Esophagus muscularis mucosa (tissue), 4 donors: ENCODE results near the gene IQCK.

Experiments used
- EP300 ChIP-seq: sonication (generic); formaldehyde crosslinking; IDR thresholded peaks from one replicate; pipeline ENCODE4 v1.6.1; 2017; ENCODE audit warnings: antibody characterized with exemption
- POLR2A ChIP-seq: fragments of 450-650 bp; IDR thresholded peaks from one replicate; pipeline ENCODE4 v1.6.1; 2017; ENCODE audit warnings: antibody characterized with exemption, moderate library complexity, mild to moderate bottlenecking, low read depth
- POLR2AphosphoS5 ChIP-seq, 2 donors: sonication (generic); formaldehyde crosslinking; IDR thresholded peaks; one replicate each; pipeline ENCODE4 v1.6.1; 2017; ENCODE audit warnings: antibody characterized with exemption in 2 of 2
- TF ChIP-seq, protein P1 (sequence below), 3 experiments: fragments of 200-600 bp in 2 of 3; fragments of 450-650 bp in 1 of 3; sonication (generic) in 2 of 3; IDR thresholded peaks; one replicate each; pipeline ENCODE4 v1.5.1; 2017 to 2019; ENCODE audit warnings: antibody characterized with exemption in 3 of 3, mild to moderate bottlenecking in 2 of 3, moderate library complexity in 1 of 3

DNA sequence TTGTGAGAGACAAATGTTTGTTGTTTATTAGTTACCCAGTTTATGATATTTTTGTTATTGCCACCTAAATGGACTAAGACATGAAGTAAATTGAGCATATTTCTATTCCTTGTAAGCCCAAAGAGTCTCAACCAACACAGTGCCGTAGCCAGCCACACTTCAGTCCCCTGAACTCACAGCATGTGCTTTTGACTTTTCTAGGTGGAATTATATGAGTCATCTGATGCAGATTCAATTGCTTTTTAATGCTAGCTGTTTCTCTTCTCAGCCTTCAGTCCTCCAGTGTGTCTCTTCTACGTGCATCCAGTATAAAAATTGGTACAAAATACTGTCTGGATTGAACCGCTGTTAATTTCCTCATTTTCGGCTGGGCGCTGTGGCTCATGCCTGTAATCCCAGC is 39.0 kb downstream of the IQCK start:
- TF ChIP-seq POLR2A (no peak), EP300 (no peak), POLR2AphosphoS5 (IDR thresholded peaks at IDR 0.05) (no peak)
- TF ChIP-seq, protein P1, sequence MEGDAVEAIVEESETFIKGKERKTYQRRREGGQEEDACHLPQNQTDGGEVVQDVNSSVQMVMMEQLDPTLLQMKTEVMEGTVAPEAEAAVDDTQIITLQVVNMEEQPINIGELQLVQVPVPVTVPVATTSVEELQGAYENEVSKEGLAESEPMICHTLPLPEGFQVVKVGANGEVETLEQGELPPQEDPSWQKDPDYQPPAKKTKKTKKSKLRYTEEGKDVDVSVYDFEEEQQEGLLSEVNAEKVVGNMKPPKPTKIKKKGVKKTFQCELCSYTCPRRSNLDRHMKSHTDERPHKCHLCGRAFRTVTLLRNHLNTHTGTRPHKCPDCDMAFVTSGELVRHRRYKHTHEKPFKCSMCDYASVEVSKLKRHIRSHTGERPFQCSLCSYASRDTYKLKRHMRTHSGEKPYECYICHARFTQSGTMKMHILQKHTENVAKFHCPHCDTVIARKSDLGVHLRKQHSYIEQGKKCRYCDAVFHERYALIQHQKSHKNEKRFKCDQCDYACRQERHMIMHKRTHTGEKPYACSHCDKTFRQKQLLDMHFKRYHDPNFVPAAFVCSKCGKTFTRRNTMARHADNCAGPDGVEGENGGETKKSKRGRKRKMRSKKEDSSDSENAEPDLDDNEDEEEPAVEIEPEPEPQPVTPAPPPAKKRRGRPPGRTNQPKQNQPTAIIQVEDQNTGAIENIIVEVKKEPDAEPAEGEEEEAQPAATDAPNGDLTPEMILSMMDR (IDR thresholded peaks at IDR 0.05): no peak
